Immature natural killer cell (primary cell): Measurements from ENCODE around the gene TASOR. TPM values are rescaled to one million over a fixed set of nuclear protein-coding genes. Genes with fewer than 3 reads are reported as not detected.
A peak's percentile ranks its signal among the peaks of the same experiment; 100 is the strongest.
"Not testable (repeated sequence)": the region's sequence is repeated elsewhere in the genome, so short reads cannot be mapped to it uniquely, and the experiment has no call there.

Source experiments
- DNase-seq, 3 donors: peaks; one replicate each; pipeline ENCODE4 v3.0.0; 2022; ENCODE audit warnings: mixed read lengths in 1 of 3
- H3K27ac Mint-ChIP-seq, 6 donors: one replicate each; pipeline ENCODE4 v1.8.0; 2020; ENCODE audit warnings: mixed read lengths in 6 of 6, mild to moderate bottlenecking in 5 of 6, inconsistent platforms in 4 of 6, moderate library complexity in 3 of 6
- H3K27me3 Mint-ChIP-seq, 3 donors: one replicate each; pipeline ENCODE4 v1.8.0; 2020 to 2021; ENCODE audit warnings: low read depth in 3 of 3, mild to moderate bottlenecking in 3 of 3, mixed read lengths in 3 of 3, moderate library complexity in 3 of 3, inconsistent platforms in 1 of 3
- H3K36me3 Mint-ChIP-seq, 3 donors: one replicate each; pipeline ENCODE4 v1.8.0; 2020; ENCODE audit warnings: mixed read lengths in 3 of 3, inconsistent platforms in 2 of 3, mild to moderate bottlenecking in 2 of 3
- H3K4me1 Mint-ChIP-seq, 2 donors: one replicate each; pipeline ENCODE4 v1.8.0; 2020; ENCODE audit warnings: inconsistent platforms in 2 of 2, mild to moderate bottlenecking in 2 of 2, mixed read lengths in 2 of 2, moderate library complexity in 1 of 2
- H3K4me3 Mint-ChIP-seq, 5 donors: one replicate each; pipeline ENCODE4 v1.8.0; 2020; ENCODE audit warnings: mild to moderate bottlenecking in 5 of 5, mixed read lengths in 5 of 5, inconsistent platforms in 3 of 5, moderate library complexity in 3 of 5
- H3K9me3 Mint-ChIP-seq, 6 donors: one replicate each; pipeline ENCODE4 v1.8.0; 2020; ENCODE audit warnings: mild to moderate bottlenecking in 6 of 6, mixed read lengths in 6 of 6, inconsistent platforms in 4 of 6, moderate library complexity in 3 of 6
- polyA plus RNA-seq, 3 donors: library from polyadenylated mRNA; unstranded; fragments of 300-500 nt; fragmentation: Illumina TruSeq; gene quantifications; one replicate each; pipeline ENCODE4 v1.2.3, GENCODE V29; 2021

TASOR gene, protein sequence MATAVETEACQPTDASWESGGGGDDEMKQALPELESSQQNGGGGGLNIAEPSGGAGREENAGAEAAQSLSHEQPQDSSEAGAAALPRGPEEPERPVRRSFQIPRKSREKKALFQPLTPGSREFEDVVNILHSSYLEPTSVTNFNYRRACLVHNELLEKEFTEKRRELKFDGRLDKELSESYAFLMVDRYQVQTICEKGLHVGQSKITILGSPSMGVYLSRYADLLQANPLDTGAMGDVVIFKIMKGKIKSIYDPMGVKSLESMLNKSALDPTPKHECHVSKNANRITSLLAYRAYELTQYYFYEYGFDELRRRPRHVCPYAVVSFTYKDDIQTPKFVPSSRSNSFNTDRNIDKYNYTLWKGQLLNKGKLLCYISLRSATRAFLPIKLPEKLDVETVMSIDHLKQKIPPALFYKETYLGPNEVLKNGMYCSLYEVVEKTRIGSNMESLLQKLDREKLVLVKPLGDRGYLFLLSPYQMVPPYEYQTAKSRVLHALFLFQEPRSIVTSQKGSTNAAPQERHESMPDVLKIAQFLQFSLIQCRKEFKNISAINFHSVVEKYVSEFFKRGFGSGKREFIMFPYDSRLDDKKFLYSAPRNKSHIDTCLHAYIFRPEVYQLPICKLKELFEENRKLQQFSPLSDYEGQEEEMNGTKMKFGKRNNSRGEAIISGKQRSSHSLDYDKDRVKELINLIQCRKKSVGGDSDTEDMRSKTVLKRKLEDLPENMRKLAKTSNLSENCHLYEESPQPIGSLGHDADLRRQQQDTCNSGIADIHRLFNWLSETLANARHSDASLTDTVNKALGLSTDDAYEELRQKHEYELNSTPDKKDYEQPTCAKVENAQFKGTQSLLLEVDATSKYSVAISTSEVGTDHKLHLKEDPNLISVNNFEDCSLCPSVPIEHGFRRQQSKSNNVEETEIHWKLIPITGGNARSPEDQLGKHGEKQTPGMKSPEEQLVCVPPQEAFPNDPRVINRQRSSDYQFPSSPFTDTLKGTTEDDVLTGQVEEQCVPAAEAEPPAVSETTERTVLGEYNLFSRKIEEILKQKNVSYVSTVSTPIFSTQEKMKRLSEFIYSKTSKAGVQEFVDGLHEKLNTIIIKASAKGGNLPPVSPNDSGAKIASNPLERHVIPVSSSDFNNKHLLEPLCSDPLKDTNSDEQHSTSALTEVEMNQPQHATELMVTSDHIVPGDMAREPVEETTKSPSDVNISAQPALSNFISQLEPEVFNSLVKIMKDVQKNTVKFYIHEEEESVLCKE (N-terminal part only)
- 10 to 100 TPM; 17.0 to 37.3 (median 20.6) TPM for polyA plus RNA-seq

DNA sequence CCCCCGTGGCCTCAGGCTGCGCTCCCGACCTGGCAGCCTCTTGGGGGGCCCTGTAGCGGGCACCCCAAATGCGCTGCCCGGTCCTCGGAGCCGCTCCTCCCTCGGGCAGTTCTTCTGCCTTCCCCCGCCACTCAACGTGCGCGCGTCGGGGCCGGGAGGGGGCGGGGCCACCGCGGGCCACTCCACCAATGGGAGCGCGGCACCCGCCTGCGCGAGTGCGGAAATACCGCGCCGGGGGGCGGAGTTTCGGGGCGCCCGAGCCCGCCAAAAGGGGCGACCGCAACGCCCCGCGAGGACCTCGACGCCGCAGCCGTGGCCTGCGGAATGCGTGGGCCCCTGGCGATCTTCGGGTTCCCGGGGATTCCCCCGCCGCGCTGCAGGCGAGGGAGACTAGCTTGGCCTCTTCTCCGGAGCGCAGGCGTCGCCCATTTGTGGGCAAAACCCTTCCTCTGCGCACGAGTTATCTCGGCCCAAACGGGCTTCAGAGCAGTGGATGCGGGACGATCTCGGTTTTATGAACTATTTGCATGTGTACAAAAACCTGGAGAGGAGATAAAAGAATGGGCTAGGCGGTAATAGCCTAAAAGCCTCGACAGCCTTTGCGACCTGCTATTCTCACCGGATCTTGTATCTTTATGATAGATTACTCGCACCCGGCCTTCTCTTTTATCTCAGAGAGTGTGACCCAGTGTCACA is at the start of gene TASOR:
Gene TASOR, minus strand, starts transcription at position 144 of the 696 bp plus-strand sequence. CDS start 259 bp downstream, outside the sequence.
- Mint-ChIP-seq H3K27me3 (peaks cover 11 to 15% (median 11%) of the 10 kb centered on the region in 3 donors), H3K4me1 (peaks cover 40 to 53% of the 10 kb centered on the region in 2 donors), H3K36me3 (peaks cover 0 to 15% (median 7%) of the 10 kb centered on the region in 3 donors), H3K9me3 (no peaks in the 10 kb centered on the region), H3K4me3 (peak within 1 kb of the TSS; percentile 91 to 94 (median 94)), H3K27ac (peak within 1 kb of the TSS; percentile 79 to 97 (median 94))
- DNase-seq: peak; percentile 86 to 88 (median 88)

DNA sequence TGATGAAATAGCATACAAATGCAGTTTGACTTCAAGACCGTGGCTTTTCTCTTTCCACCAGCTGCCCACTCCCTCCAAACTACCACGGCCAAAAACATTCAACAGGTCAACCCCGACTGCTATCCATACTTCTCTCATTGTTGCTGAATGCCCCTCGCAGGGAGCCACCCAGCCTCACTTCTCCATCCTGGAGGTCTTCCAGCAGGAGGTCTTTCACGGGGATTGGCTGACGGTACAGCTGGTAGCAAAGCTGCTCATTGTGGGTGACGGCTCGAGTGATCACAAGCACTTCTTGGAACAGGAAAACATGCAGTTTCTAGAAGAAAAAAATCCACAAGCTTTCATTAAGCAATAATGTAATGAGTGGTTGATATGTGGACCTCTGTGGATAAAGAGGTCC is 49.0 kb upstream of the TASOR start:
- peaks cover 10 to 26% (median 10%) of the 10 kb centered on the region in 3 donors for H3K27me3 Mint-ChIP-seq
- peaks cover 78 to 89% of the 10 kb centered on the region in 2 donors for H3K4me1 Mint-ChIP-seq
- H3K36me3 Mint-ChIP-seq: peaks cover 53 to 69% (median 56%) of the 10 kb centered on the region in 3 donors
- peak overlapping the region; percentile 67 to 81 (median 74) for H3K4me3 Mint-ChIP-seq
- DNase-seq: no peak
- peak overlapping the region; percentile 91 to 98 (median 96) for H3K27ac Mint-ChIP-seq
- no peaks in the 10 kb centered on the region for H3K9me3 Mint-ChIP-seq

DNA sequence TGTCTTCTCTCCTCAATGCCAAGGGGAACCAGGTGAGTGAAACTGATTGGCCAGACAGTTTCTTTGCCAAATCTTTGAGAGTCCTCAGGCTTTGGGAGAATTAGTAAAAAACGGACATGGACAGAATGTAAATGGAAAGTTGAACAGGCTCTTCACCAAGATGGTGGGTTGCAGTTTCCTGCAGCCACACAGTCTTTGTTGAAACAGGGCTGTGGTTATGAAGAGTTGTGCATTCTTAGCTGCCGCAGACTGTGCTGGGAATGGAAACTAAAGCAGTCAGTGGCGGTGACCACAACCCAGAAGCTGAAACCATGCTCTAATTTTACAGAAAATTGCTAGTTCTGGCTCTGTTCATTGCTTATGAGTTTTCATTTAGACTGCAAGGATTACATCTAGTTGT is 42.1 kb upstream of the TASOR start:
- no peaks in the 10 kb centered on the region for H3K9me3 Mint-ChIP-seq
- H3K27ac Mint-ChIP-seq: peak overlapping the region; percentile 91 to 98 (median 94)
- peaks cover 60 to 68% (median 65%) of the 10 kb centered on the region in 3 donors for H3K36me3 Mint-ChIP-seq
- H3K4me3 Mint-ChIP-seq: peak overlapping the region; percentile 63 to 90 (median 86)
- peaks cover 0 to 29% (median 26%) of the 10 kb centered on the region in 3 donors for H3K27me3 Mint-ChIP-seq
- peaks cover 82 to 94% of the 10 kb centered on the region in 2 donors for H3K4me1 Mint-ChIP-seq
- peak; percentile 77 to 85 (median 84) for DNase-seq

DNA sequence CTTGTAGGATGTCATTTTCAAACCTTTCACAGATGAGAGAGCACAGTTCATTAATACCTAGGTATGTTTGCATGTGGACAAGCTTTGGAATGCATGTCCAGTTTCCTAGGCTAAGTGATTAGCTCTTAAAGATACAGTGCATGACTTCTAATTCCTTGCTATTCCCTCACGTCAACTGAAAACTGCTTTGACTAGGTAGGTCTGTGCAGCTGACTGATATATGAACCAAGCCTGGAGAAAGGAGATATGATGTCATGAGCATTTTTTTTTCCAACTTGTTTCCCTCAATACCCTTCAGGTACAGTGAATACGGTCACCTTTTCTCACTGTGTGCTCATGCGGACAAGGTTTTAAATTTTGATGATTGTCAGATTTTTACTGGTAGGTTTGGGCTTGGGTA is 41.6 kb upstream of the TASOR start:
- H3K4me3 Mint-ChIP-seq: peak overlapping the region; percentile 63 to 90 (median 86)
- peaks cover 56 to 70% (median 66%) of the 10 kb centered on the region in 3 donors for H3K36me3 Mint-ChIP-seq
- H3K27ac Mint-ChIP-seq: peak overlapping the region; percentile 91 to 98 (median 94)
- H3K27me3 Mint-ChIP-seq: peaks cover 1 to 32% (median 31%) of the 10 kb centered on the region in 3 donors
- peaks cover 84 to 94% of the 10 kb centered on the region in 2 donors for H3K4me1 Mint-ChIP-seq
- DNase-seq: no peak
- H3K9me3 Mint-ChIP-seq: no peaks in the 10 kb centered on the region

DNA sequence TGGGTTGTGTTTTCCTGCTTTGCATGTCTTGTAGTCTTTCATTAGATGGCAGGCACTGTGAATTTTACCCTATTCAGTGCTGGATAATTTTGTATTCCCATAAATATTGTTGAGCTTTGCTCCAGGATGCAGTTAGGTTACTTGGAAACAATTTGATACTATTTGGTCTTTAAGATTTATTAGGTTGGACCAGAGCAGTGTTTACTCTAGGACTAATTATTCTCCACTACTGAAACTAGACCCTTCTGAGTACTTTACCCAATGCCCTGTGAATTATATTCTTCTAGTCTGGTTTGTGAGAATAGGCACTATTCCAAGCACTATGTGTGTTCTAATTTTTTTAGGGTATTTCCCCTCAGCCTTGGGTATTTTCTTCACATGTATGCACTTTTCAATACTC is 37.8 kb upstream of the TASOR start:
- Mint-ChIP-seq H3K9me3 (no peaks in the 10 kb centered on the region), H3K36me3 (peaks cover 28 to 46% (median 36%) of the 10 kb centered on the region in 3 donors), H3K27me3 (peaks cover 6 to 53% (median 48%) of the 10 kb centered on the region in 3 donors), H3K4me3 (peak overlapping the region in 3 of 5 donors; percentile 8 to 48 (median 41)), H3K27ac (peak overlapping the region; percentile 40 to 88 (median 77)), H3K4me1 (peaks cover 64 to 78% of the 10 kb centered on the region in 2 donors)
- no peak for DNase-seq

DNA sequence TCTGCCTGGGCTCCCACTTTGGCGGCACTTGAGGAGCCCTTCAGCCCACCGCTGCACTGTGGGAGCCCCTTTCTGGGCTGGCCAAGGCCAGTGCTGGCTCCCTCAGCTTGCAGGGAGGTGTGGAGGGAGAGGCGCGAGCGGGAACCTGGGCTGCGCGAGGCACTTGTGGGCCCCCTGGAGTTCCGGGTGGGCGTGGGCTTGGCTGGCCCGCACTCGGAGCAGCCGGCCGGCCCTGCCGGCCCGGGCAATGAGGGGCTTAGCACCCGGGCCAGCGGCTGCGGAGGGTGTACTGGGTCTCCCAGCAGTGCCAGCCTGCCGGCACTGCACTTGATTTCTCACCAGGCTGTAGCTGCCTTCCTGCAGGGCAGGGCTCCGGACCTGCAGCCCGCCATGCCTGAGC is 35.7 kb upstream of the TASOR start:
- H3K4me1 Mint-ChIP-seq: peaks cover 45 to 58% of the 10 kb centered on the region in 2 donors
- H3K4me3 Mint-ChIP-seq, H3K27ac Mint-ChIP-seq, H3K9me3 Mint-ChIP-seq, DNase-seq: not testable (repeated sequence)
- peaks cover 6 to 43% (median 40%) of the 10 kb centered on the region in 3 donors for H3K27me3 Mint-ChIP-seq
- H3K36me3 Mint-ChIP-seq: peaks cover 17 to 32% (median 21%) of the 10 kb centered on the region in 3 donors

DNA sequence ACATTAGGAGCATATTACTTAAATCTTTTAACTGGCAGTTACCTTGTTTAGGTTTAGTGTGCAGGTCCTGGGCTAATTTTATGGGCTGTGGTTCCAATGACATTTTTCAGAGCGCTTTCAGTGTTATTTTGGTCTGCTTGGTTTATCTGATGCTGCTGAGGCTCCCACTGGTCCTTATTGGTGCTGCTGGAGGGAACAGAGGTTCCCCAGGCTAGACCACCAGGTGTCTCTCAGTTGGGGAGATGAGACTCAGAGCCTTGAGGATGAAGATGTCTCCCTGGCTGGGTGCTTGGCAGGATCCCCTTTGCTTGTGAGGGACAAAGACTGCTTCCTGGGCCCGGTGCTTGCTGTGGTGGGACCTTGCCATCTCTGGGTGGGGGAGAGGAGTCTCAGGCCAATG is 28.3 kb upstream of the TASOR start:
- peaks cover 0 to 10% (median 4%) of the 10 kb centered on the region in 3 donors for H3K27me3 Mint-ChIP-seq
- DNase-seq: no peak
- no peaks in the 10 kb centered on the region for H3K9me3 Mint-ChIP-seq
- H3K4me3 Mint-ChIP-seq: no peak overlapping the region
- H3K36me3 Mint-ChIP-seq: no peaks in the 10 kb centered on the region
- peaks cover 12 to 19% of the 10 kb centered on the region in 2 donors for H3K4me1 Mint-ChIP-seq
- H3K27ac Mint-ChIP-seq: peak overlapping the region in 1 of 6 donors; percentile 7

- not testable (repeated sequence) for H3K9me3 Mint-ChIP-seq, H3K27ac Mint-ChIP-seq, H3K4me3 Mint-ChIP-seq, H3K27me3 Mint-ChIP-seq, H3K36me3 Mint-ChIP-seq
- peak in 1 of 3 donors; percentile 35 for DNase-seq
- peaks cover 33 to 45% of the 10 kb centered on the region in 2 donors for H3K4me1 Mint-ChIP-seq
These were observed 24.3 kb upstream of the TASOR start for GRCh38 chr3:56707412-56707811.

- no peak overlapping the region for H3K4me3 Mint-ChIP-seq
- no peak for DNase-seq
- peaks cover 0 to 1% (median 0%) of the 10 kb centered on the region in 3 donors for H3K27me3 Mint-ChIP-seq
- H3K27ac Mint-ChIP-seq: no peak overlapping the region
- peaks cover 33 to 44% of the 10 kb centered on the region in 2 donors for H3K4me1 Mint-ChIP-seq
- H3K36me3 Mint-ChIP-seq: no peaks in the 10 kb centered on the region
- no peaks in the 10 kb centered on the region for H3K9me3 Mint-ChIP-seq
These were observed 23.6 kb upstream of the TASOR start for GRCh38 chr3:56706629-56707028.

DNA sequence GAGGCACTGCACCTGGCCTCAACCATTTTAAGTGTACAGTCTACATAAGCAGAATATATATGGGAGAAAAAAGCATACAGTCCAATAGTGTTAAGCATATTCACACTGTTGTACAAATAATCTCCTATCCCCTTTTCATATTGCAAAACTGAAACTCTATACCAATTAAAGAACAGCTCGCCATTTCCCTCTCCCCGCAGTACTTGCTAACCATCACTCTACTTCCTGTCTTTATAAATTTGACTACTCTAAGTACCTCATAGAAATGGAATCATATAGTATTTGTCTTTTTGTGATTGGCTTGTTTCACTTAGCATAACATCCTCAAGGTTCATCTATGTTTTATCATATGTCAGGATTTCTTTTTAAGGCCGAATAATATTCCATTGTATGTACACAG is 21.6 kb upstream of the TASOR start:
- H3K9me3 Mint-ChIP-seq: no peaks in the 10 kb centered on the region
- no peaks in the 10 kb centered on the region for H3K36me3 Mint-ChIP-seq
- no peak for DNase-seq
- H3K27me3 Mint-ChIP-seq: peaks cover 0 to 1% (median 0%) of the 10 kb centered on the region in 3 donors
- H3K27ac Mint-ChIP-seq: peak overlapping the region; percentile 63 to 89 (median 82)
- H3K4me3 Mint-ChIP-seq: peak overlapping the region; percentile 17 to 64 (median 59)
- H3K4me1 Mint-ChIP-seq: peaks cover 25 to 30% of the 10 kb centered on the region in 2 donors

- Mint-ChIP-seq H3K27ac (no peak overlapping the region), H3K9me3 (no peaks in the 10 kb centered on the region), H3K36me3 (no peaks in the 10 kb centered on the region), H3K4me1 (peaks cover 22 to 30% of the 10 kb centered on the region in 2 donors), H3K27me3 (peaks cover 0 to 7% (median 1%) of the 10 kb centered on the region in 3 donors), H3K4me3 (no peak overlapping the region)
- peak; percentile 61 to 70 (median 69) for DNase-seq
These were observed 19.6 kb upstream of the TASOR start for GRCh38 chr3:56702490-56703315.

- no peak overlapping the region for H3K27ac Mint-ChIP-seq
- H3K4me3 Mint-ChIP-seq: no peak overlapping the region
- peaks cover 32 to 39% of the 10 kb centered on the region in 2 donors for H3K4me1 Mint-ChIP-seq
- H3K27me3 Mint-ChIP-seq: peaks cover 0 to 7% (median 2%) of the 10 kb centered on the region in 3 donors
- H3K36me3 Mint-ChIP-seq: no peaks in the 10 kb centered on the region
- DNase-seq: no peak
- H3K9me3 Mint-ChIP-seq: no peaks in the 10 kb centered on the region
These were observed 17.1 kb upstream of the TASOR start for GRCh38 chr3:56700151-56700550.
